CD4-positive, alpha-beta memory T cell (primary cell): ENCODE measurements around the gene SLC7A5. TPM values are rescaled to one million over a fixed set of nuclear protein-coding genes. Genes with fewer than 3 reads are reported as not detected.
A peak's percentile ranks its signal among the peaks of the same experiment; 100 is the strongest.
"Not testable (repeated sequence)": the region's sequence is repeated elsewhere in the genome, so short reads cannot be mapped to it uniquely, and the experiment has no call there.

Experiments
- CTCF ChIA-PET: fragments of 350-600 bp; sonication (Branson Sonifier 250); formaldehyde crosslinking; loops from one replicate; lab custom pipeline; 2021; ENCODE audit warnings: inconsistent platforms; ENCODE audit not compliant: partially characterized antibody; lab: Charles Lee
- POLR2A ChIA-PET: fragments of 350-600 bp; sonication (Branson Sonifier 250); formaldehyde crosslinking; loops from one replicate; lab custom pipeline; 2021; ENCODE audit not compliant: partially characterized antibody; lab: Charles Lee
- DNase-seq, 5 donors: peaks; one replicate each; pipeline versions ENCODE4 v3.0.0 to v3.0.0-alpha.2; 2020 to 2022; ENCODE audit warnings: mixed read lengths in 1 of 5
- H3K27ac ChIP-seq: one replicate; pipeline ENCODE4 v1.7.0; 2013; ENCODE audit warnings: low read depth, low read length
- H3K27me3 ChIP-seq: 2 replicates; pipeline ENCODE4 v1.7.0; 2013; ENCODE audit warnings: mild to moderate bottlenecking, low read length, moderate library complexity; ENCODE audit not compliant: insufficient read depth
- H3K36me3 ChIP-seq: 2 replicates; pipeline ENCODE4 v1.7.0; 2013; ENCODE audit warnings: mild to moderate bottlenecking, low read length, moderate library complexity; ENCODE audit not compliant: insufficient read depth
- H3K4me1 ChIP-seq: 2 replicates; pipeline ENCODE4 v1.7.0; 2013; ENCODE audit warnings: mild to moderate bottlenecking, low read length, moderate library complexity; ENCODE audit not compliant: insufficient read depth
- H3K4me3 ChIP-seq, 2 donors: one replicate each; pipeline ENCODE4 v1.7.0; 2013; ENCODE audit warnings: low read length in 2 of 2, mild to moderate bottlenecking in 1 of 2
- H3K9me3 ChIP-seq, 2 donors: one replicate each; pipeline ENCODE4 v1.7.0; 2013; ENCODE audit warnings: low read length in 2 of 2, control low read depth in 1 of 2; ENCODE audit not compliant: control insufficient read depth in 1 of 2
- H3K27ac Mint-ChIP-seq, 7 donors: one replicate each; pipeline ENCODE4 v1.8.0; 2020 to 2021; ENCODE audit warnings: mixed read lengths in 7 of 7, mild to moderate bottlenecking in 6 of 7, inconsistent platforms in 3 of 7, moderate library complexity in 3 of 7
- H3K27me3 Mint-ChIP-seq, 2 donors: one replicate each; pipeline ENCODE4 v1.8.0; 2020 to 2021; ENCODE audit warnings: mixed read lengths in 2 of 2
- H3K36me3 Mint-ChIP-seq, 2 donors: one replicate each; pipeline ENCODE4 v1.8.0; 2020 to 2021; ENCODE audit warnings: mixed read lengths in 2 of 2, inconsistent platforms in 1 of 2, mild to moderate bottlenecking in 1 of 2
- H3K4me1 Mint-ChIP-seq, 4 donors: one replicate each; pipeline ENCODE4 v1.8.0; 2020 to 2021; ENCODE audit warnings: mixed read lengths in 4 of 4, mild to moderate bottlenecking in 1 of 4
- H3K4me3 Mint-ChIP-seq, 8 donors: one replicate each; pipeline ENCODE4 v1.8.0; 2020 to 2021; ENCODE audit warnings: mixed read lengths in 8 of 8, mild to moderate bottlenecking in 7 of 8, moderate library complexity in 6 of 8, inconsistent platforms in 3 of 8
- H3K9me3 Mint-ChIP-seq, 8 donors: one replicate each; pipeline ENCODE4 v1.8.0; 2020 to 2021; ENCODE audit warnings: mixed read lengths in 8 of 8, mild to moderate bottlenecking in 5 of 8, inconsistent platforms in 3 of 8, moderate library complexity in 1 of 8
- intact Hi-C: fragments of 100-400 bp; cut with micrococcal nuclease; formaldehyde crosslinking; loops from one replicate; pipeline ENCODE4 v1.15.1; 2023
- polyA plus RNA-seq, 2 donors: library from polyadenylated mRNA; unstranded; fragments of 300-500 nt; fragmentation: Illumina TruSeq; gene quantifications; one replicate each; pipeline ENCODE4 v1.2.3, GENCODE V29; 2021
- total RNA-seq, 2 experiments: library from RNA; stranded (reverse); gene quantifications; one replicate each; pipeline ENCODE4 v1.2.3, GENCODE V29; 2021

The SLC7A5 gene
- total and polyA plus RNA-seq, 4 experiments from 2014 or later: 3.5 to 13.5 (median 9.2) TPM

GRCh38 chr16:87911106-87911763 lies 41.9 kb upstream of the SLC7A5 start:
- CTCF ChIA-PET: interaction anchor here (1.5 to 4.9 kb wide), 4 partner anchors 15 to 131 kb away, joined by 5 to 31 read pairs (median 16); no protein-coding TSS in a partner anchor
- POLR2A ChIA-PET, DNase-seq, H3K27ac ChIP-seq, H3K4me1 ChIP-seq, H3K9me3 ChIP-seq, H3K36me3 ChIP-seq, H3K4me3 ChIP-seq, H3K4me3 Mint-ChIP-seq, H3K4me1 Mint-ChIP-seq, H3K36me3 Mint-ChIP-seq, H3K27ac Mint-ChIP-seq, H3K27me3 Mint-ChIP-seq, H3K9me3 Mint-ChIP-seq, H3K27me3 ChIP-seq, intact Hi-C loops: not testable (repeated sequence)

GRCh38 chr16:87909203-87909935 lies 40.1 kb upstream of the SLC7A5 start:
- H3K4me3 ChIP-seq, H3K27me3 Mint-ChIP-seq, H3K9me3 Mint-ChIP-seq, H3K36me3 Mint-ChIP-seq, H3K9me3 ChIP-seq, H3K4me1 Mint-ChIP-seq, H3K27ac ChIP-seq, H3K27me3 ChIP-seq, H3K36me3 ChIP-seq, H3K4me1 ChIP-seq: not testable (repeated sequence)
- peak; percentile 69 to 79 (median 73) for DNase-seq
- intact Hi-C loops: loop anchor here (1.0 kb wide), 4 partner anchors 34 to 130 kb away; no protein-coding TSS in a partner anchor
- Mint-ChIP-seq H3K4me3 (peak overlapping the region in 2 of 8 donors; percentile 39 to 71), H3K27ac (peak overlapping the region in 4 of 7 donors; percentile 26 to 71 (median 43))
- ChIA-PET POLR2A (interaction anchor here (0.9 kb wide), 1 partner anchor 130 kb away, joined by 3 read pairs; no protein-coding TSS in a partner anchor), CTCF (interaction anchor here (0.8 to 6.0 kb wide), 14 partner anchors 8 to 130 kb away, joined by 3 to 45 read pairs (median 4); no protein-coding TSS in a partner anchor)

GRCh38 chr16:87908101-87908500 lies 38.8 kb upstream of the SLC7A5 start:
- H3K27ac Mint-ChIP-seq, H3K9me3 ChIP-seq, H3K27me3 Mint-ChIP-seq, DNase-seq, H3K27me3 ChIP-seq, intact Hi-C loops, H3K4me3 ChIP-seq, H3K27ac ChIP-seq, H3K9me3 Mint-ChIP-seq, H3K4me1 Mint-ChIP-seq, H3K4me1 ChIP-seq, H3K36me3 ChIP-seq, H3K36me3 Mint-ChIP-seq, H3K4me3 Mint-ChIP-seq: not testable (repeated sequence)
- CTCF ChIA-PET: interaction anchor here (0.9 to 6.0 kb wide), 8 partner anchors 9 to 129 kb away, joined by 3 to 45 read pairs (median 6); no protein-coding TSS in a partner anchor
- POLR2A ChIA-PET: interaction anchor here (2.0 kb wide), 1 partner anchor 128 kb away, joined by 9 read pairs; no protein-coding TSS in a partner anchor

DNA sequence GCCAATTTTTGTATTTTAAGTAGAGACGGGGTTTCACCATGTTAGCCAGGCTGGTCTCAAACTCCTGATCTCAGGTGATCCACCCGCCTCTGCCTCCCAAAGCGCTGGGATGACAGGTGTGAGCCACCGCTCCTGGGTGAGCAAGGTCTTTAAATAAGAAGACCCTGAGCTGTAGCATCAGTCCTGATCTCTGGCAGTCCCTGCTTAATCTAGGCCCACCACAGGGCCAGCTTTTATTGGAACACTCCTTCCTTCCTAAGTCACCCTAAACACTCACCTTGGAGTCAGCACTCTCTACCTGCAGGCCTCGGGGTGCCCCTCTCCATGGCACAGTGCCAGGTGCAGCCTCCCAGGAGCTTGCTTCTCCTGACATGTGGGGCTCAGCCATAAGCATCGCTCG lies 36.2 kb upstream of the SLC7A5 start:
- DNase-seq, H3K27me3 ChIP-seq, H3K9me3 Mint-ChIP-seq, H3K36me3 Mint-ChIP-seq, intact Hi-C loops, H3K4me1 Mint-ChIP-seq, H3K9me3 ChIP-seq, H3K27ac Mint-ChIP-seq, H3K27me3 Mint-ChIP-seq, H3K27ac ChIP-seq, POLR2A ChIA-PET, H3K4me3 ChIP-seq, H3K36me3 ChIP-seq, H3K4me1 ChIP-seq: not testable (repeated sequence)
- H3K4me3 Mint-ChIP-seq: peak overlapping the region in 1 of 8 donors; percentile 48
- CTCF ChIA-PET: interaction anchor here (0.9 to 6.0 kb wide), 5 partner anchors 8 to 126 kb away, joined by 3 to 45 read pairs (median 5); no protein-coding TSS in a partner anchor

DNA sequence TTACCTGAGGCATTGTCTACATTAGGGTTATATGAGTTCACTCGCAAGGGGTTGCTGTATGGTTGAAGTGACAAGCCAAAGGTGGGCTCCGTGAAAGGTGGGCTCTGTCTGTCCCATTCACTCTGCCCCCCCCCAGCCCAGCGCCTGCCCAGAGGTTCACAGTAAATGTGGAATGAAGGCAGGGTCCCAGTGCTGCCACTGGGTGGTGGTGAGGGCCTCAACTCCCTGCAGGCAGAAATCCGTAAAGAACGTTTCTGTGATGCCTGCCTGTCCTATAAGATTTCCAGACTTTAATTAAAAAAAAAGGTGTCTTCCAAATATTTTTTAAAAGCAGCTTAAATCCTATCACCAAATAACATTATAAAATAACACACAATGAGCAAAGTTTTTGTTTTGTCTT lies 35.7 kb upstream of the SLC7A5 start:
- H3K27me3 ChIP-seq, H3K4me1 Mint-ChIP-seq, H3K4me3 ChIP-seq, H3K27me3 Mint-ChIP-seq, DNase-seq, H3K36me3 ChIP-seq, intact Hi-C loops, H3K4me3 Mint-ChIP-seq, H3K36me3 Mint-ChIP-seq, H3K27ac ChIP-seq, H3K9me3 ChIP-seq, H3K4me1 ChIP-seq, H3K27ac Mint-ChIP-seq, POLR2A ChIA-PET, H3K9me3 Mint-ChIP-seq: not testable (repeated sequence)
- CTCF ChIA-PET: interaction anchor here (0.9 to 6.0 kb wide), 5 partner anchors 9 to 126 kb away, joined by 3 to 45 read pairs (median 5); no protein-coding TSS in a partner anchor

- H3K36me3 ChIP-seq, H3K36me3 Mint-ChIP-seq, H3K9me3 Mint-ChIP-seq, H3K9me3 ChIP-seq, H3K27me3 ChIP-seq, H3K27ac Mint-ChIP-seq, intact Hi-C loops, H3K4me3 Mint-ChIP-seq, H3K27me3 Mint-ChIP-seq, H3K4me3 ChIP-seq, H3K27ac ChIP-seq, DNase-seq: not testable (repeated sequence)
- peaks cover 22 to 31% (median 29%) of the 10 kb centered on the region in 4 donors for H3K4me1 Mint-ChIP-seq
- POLR2A ChIA-PET: interaction anchor here (2.1 kb wide), 1 partner anchor 12 kb away, joined by 4 read pairs; no protein-coding TSS in a partner anchor
- CTCF ChIA-PET: interaction anchor here (1.2 to 7.6 kb wide), 4 partner anchors 29 to 121 kb away, joined by 4 to 36 read pairs (median 7); no protein-coding TSS in a partner anchor
- peaks cover 31% of the 10 kb centered on the region for H3K4me1 ChIP-seq
These were observed 31.2 kb upstream of the SLC7A5 start for GRCh38 chr16:87900489-87900888.
